ENCODE data around the gene CISH. TPM values are rescaled to one million over a fixed set of nuclear protein-coding genes. Genes with fewer than 3 reads are reported as not detected.
A peak's percentile ranks its signal among the peaks of the same experiment; 100 is the strongest.

The CISH gene
- total RNA-seq, 1 experiment from 2014 or later = 2.3 TPM

DNA sequence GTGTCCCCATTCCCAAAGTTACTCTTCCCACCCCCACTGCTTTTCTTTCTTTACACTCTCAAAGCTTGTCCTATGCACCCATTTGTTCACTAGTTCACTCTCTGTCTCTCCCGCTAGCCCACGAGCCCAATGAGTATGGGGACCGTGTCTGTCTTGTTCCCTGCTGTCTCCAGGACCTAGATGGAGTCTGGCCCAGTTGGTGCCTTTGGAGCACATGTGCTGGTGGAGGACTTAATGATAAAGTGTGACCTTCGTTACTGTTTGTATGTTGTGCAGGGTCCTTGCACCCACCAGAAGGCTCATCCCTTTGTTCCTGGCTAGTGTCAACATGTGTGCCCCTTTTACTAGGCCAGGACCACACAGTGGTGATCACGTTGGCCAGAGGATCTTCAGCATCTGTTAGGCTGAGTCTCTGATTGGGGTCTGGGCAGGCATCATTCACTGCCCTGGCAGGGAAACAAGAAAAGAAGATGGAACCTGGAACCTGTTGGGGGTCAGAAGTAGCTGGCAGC, 7.4 kb downstream of the CISH start:
- CTCF ChIA-PET = no interaction called here
- ATAC-seq (no peak), DNase-seq (no peak)
- TF ChIP-seq EZH2phosphoT487 (IDR thresholded peaks at IDR 0.05; ENCODE audit: borderline replicate concordance, low read length) (no peak), EZH2 (IDR thresholded peaks at IDR 0.05; ENCODE audit: low read length, unreplicated experiment) (no peak)
- TF ChIP-seq, protein P1, sequence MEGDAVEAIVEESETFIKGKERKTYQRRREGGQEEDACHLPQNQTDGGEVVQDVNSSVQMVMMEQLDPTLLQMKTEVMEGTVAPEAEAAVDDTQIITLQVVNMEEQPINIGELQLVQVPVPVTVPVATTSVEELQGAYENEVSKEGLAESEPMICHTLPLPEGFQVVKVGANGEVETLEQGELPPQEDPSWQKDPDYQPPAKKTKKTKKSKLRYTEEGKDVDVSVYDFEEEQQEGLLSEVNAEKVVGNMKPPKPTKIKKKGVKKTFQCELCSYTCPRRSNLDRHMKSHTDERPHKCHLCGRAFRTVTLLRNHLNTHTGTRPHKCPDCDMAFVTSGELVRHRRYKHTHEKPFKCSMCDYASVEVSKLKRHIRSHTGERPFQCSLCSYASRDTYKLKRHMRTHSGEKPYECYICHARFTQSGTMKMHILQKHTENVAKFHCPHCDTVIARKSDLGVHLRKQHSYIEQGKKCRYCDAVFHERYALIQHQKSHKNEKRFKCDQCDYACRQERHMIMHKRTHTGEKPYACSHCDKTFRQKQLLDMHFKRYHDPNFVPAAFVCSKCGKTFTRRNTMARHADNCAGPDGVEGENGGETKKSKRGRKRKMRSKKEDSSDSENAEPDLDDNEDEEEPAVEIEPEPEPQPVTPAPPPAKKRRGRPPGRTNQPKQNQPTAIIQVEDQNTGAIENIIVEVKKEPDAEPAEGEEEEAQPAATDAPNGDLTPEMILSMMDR (conservative IDR thresholded peaks at IDR 0.05; ENCODE audit: low read depth, low read length) = no peak
- no peaks in the 10 kb centered on the region for H3K9me2 ChIP-seq (replicated peaks; ENCODE audit: low read length)
- H3K79me2 ChIP-seq (ENCODE audit: low read length) = no peaks in the 10 kb centered on the region
- H3K9ac ChIP-seq (ENCODE audit: low read length) = no peak overlapping the region
- H2AFZ ChIP-seq (ENCODE audit: low read length) = no peak overlapping the region
- no peaks in the 10 kb centered on the region for H4K20me1 ChIP-seq (ENCODE audit: low read length)
- POLR2A ChIA-PET (ENCODE audit: unreplicated experiment) = no interaction called here
- H3K27ac ChIP-seq (ENCODE audit: low read length) = no peak overlapping the region
- H3K36me3 ChIP-seq (ENCODE audit: low read depth, low read length) = no peaks in the 10 kb centered on the region
- H3K4me3 ChIP-seq (ENCODE audit: low read length) = no peak overlapping the region
- H3K9me3 ChIP-seq (ENCODE audit: low read length) = no peaks in the 10 kb centered on the region
- no peaks in the 10 kb centered on the region for H3K27me3 ChIP-seq (ENCODE audit: low read length)
- H3F3A ChIP-seq (ENCODE audit: low read length, unreplicated experiment) = no peaks in the 10 kb centered on the region
- no TSS peak for BruUV-seq (replicated peaks)
- H3K4me1 ChIP-seq (ENCODE audit: insufficient read depth, low read length) = peaks cover 27% of the 10 kb centered on the region
- H3K4me2 ChIP-seq (ENCODE audit: low read length) = no peak overlapping the region
- intact Hi-C loops (cut with micrococcal nuclease) = no loop called here

DNA sequence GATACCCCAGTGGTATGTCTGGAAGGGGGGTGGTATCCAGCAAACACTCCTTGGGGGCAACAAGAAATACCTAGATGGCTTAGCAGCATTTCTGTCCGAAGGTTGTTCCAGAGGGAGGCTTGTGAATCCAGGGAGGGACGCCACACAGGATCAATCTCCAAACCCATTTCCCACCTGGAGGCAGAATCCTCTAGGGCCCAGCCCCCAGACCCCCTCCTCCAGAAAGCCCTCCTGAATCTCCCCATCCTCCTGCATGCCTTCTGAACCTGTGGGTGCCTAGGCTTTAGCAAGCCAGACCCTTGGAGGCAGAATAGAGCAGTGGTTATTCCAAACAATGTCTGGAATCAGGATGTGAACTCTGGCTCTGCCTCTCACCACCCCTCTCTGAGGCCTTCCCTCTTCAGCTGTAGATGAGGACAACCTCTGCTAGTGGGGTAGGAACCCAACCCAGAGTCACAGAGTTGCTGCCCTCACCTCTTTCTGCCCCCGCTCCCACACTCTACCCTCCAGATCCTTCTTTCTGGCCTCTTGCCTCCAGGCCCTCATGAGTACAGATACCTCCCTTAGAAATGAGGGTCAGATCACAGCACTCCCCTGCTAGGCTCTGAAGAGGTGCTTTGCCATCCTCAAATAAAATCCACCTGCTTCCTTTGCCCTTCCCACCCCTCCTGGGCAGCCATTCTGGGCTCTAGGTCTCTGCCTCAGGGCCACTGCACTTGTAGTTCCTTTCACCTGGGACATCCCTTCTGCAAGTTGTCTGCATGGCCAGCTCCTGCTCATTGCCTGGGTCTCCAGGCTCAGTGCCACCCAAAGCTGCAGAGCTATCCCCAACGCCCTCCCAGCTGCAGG, 8.1 kb downstream of the CISH start:
- Histone ChIP-seq H2AFZ (ENCODE audit: low read length) (no peak overlapping the region), H3F3A (ENCODE audit: low read length, unreplicated experiment) (no peaks in the 10 kb centered on the region), H3K27ac (ENCODE audit: low read length) (no peak overlapping the region), H3K4me1 (ENCODE audit: insufficient read depth, low read length) (peaks cover 27% of the 10 kb centered on the region), H3K4me3 (ENCODE audit: low read length) (no peak overlapping the region), H3K9me2 (replicated peaks; ENCODE audit: low read length) (no peaks in the 10 kb centered on the region), H4K20me1 (ENCODE audit: low read length) (no peaks in the 10 kb centered on the region), H3K36me3 (ENCODE audit: low read depth, low read length) (no peaks in the 10 kb centered on the region), H3K27me3 (ENCODE audit: low read length) (no peaks in the 10 kb centered on the region), H3K79me2 (ENCODE audit: low read length) (no peaks in the 10 kb centered on the region), H3K9ac (ENCODE audit: low read length) (no peak overlapping the region), H3K9me3 (ENCODE audit: low read length) (no peaks in the 10 kb centered on the region), H3K4me2 (ENCODE audit: low read length) (no peak overlapping the region)
- POLR2A ChIA-PET (ENCODE audit: unreplicated experiment) = no interaction called here
- ATAC-seq (no peak), DNase-seq (no peak)
- TF ChIP-seq, protein P1 (conservative IDR thresholded peaks at IDR 0.05; ENCODE audit: low read depth, low read length) = no peak
- BruUV-seq (replicated peaks) = no TSS peak
- intact Hi-C loops (cut with micrococcal nuclease) = no loop called here
- CTCF ChIA-PET = no interaction called here

DNA sequence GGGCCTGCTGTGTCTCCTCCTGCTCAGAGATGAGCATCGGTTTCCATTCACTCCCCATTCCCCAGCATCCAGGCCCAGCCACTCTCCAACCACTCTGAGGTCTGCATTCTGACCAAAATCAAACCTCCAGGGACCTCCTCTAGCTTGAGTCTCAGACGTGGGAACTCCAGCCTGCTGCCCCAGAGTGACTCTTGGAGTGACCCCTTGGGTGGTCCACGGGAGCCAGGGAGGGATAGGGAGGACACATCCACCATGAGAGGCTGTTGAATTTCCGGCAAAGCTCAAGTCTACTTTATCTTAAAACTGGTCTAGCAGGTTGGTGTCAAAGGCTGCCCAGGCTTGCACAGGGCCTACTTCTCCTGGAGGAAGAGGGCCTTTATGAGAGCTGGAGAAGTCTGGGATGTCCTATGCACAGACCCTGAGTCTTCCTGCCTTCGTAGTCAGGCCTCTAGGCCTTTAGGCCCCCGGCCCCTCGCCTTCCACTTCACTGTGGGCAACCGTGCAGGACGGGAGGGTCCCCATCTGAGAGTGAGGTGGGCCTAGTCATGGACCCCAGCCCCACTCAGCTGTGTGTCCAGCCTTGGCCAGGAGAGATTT, 8.9 kb downstream of the CISH start:
- H4K20me1 ChIP-seq (ENCODE audit: low read length) = no peaks in the 10 kb centered on the region

More for the DNA sequence above, 8.9 kb downstream of the CISH start:
- no peak overlapping the region for H3K9ac ChIP-seq (ENCODE audit: low read length)
- H3K4me1 ChIP-seq (ENCODE audit: insufficient read depth, low read length) = peaks cover 27% of the 10 kb centered on the region
- intact Hi-C loops (cut with micrococcal nuclease) = no loop called here
- ChIA-PET CTCF (interaction anchor here (0.8 kb wide), 1 partner anchor 11 kb away, joined by 4 read pairs; no protein-coding TSS in a partner anchor), POLR2A (ENCODE audit: unreplicated experiment) (interaction anchor here (0.5 kb wide), 1 partner anchor 985 kb away, joined by 15 read pairs; no protein-coding TSS in a partner anchor)
- ATAC-seq = no peak
- H3K9me3 ChIP-seq (ENCODE audit: low read length) = no peaks in the 10 kb centered on the region
- no peaks in the 10 kb centered on the region for H3K79me2 ChIP-seq (ENCODE audit: low read length)
- no peak overlapping the region for H3K4me3 ChIP-seq (ENCODE audit: low read length)
- H3F3A ChIP-seq (ENCODE audit: low read length, unreplicated experiment) = no peaks in the 10 kb centered on the region
- H3K4me2 ChIP-seq (ENCODE audit: low read length) = no peak overlapping the region
- H3K36me3 ChIP-seq (ENCODE audit: low read depth, low read length) = no peaks in the 10 kb centered on the region
- H3K9me2 ChIP-seq (replicated peaks; ENCODE audit: low read length) = no peaks in the 10 kb centered on the region
- DNase-seq = peak; percentile 58
- H3K27me3 ChIP-seq (ENCODE audit: low read length) = no peaks in the 10 kb centered on the region
- no peak overlapping the region for H2AFZ ChIP-seq (ENCODE audit: low read length)
- BruUV-seq (replicated peaks) = no TSS peak
- TF ChIP-seq EZH2phosphoT487 (IDR thresholded peaks at IDR 0.05; ENCODE audit: borderline replicate concordance, low read length) (no peak), EZH2 (IDR thresholded peaks at IDR 0.05; ENCODE audit: low read length, unreplicated experiment) (no peak)
- no peak overlapping the region for H3K27ac ChIP-seq (ENCODE audit: low read length)

Measured in PC-3 (cell line).